Activated CD4-positive, alpha-beta T cell treated with anti-CD3 and anti-CD28 coated beads for 48 hours (primary cell): ENCODE results near the gene NAA80.
A peak's percentile ranks its signal among the peaks of the same experiment; 100 is the strongest.
"Not testable (repeated sequence)": the region's sequence is repeated elsewhere in the genome, so short reads cannot be mapped to it uniquely, and the experiment has no call there.

Source experiments
- DNase-seq: peaks from one replicate; pipeline ENCODE4 v3.0.0-alpha.2; 2020

The NAA80 gene

DNA sequence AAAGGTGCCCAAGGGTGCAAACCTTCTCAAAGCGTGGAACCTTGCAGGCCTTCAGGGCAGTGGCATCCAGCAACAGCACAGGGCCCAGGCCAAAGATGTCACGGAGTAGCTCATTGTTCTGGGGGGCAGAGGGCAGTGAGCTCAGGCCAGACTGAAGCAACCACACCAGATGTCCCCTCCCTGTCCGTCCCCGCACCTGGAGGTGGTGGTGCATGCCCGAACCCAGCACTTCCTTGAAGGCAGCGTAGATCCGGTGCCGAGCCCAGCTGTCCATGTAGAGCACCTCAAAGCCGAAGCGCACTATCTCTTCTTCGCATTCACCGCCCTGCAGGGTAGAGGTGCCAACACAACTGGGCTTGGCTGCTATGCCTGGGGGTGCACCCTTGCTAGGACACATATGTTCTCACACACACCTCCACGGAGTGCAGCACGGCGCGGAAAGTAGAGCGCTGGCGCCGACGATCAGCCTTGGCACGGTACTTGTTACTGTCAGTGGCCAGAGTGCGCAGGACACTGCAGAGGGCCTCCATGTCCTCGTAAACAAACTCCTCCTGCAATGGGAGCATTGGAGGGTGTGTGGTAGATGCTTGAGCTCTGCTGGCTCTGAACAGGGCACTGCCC lies 10.7 kb downstream of the NAA80 start:
- DNase-seq = no peak

- DNase-seq = no peak
Observed at GRCh38 chr3:50287262-50287661, 11.9 kb downstream of the NAA80 start.

- no peak for DNase-seq
Observed at GRCh38 chr3:50286322-50287227, 12.6 kb downstream of the NAA80 start.

- not testable (repeated sequence) for DNase-seq
Observed at GRCh38 chr3:50284121-50284520, 15.1 kb downstream of the NAA80 start.

- no peak for DNase-seq
Observed at GRCh38 chr3:50279255-50280016, 19.8 kb downstream of the NAA80 start.

- DNase-seq = no peak
Observed at GRCh38 chr3:50278880-50279224, 20.4 kb downstream of the NAA80 start, which contains the start of gene LSMEM2. Gene LSMEM2 (plus strand): TSS chr3:50279087. CDS start chr3:50279114, 27 bp downstream.

DNA sequence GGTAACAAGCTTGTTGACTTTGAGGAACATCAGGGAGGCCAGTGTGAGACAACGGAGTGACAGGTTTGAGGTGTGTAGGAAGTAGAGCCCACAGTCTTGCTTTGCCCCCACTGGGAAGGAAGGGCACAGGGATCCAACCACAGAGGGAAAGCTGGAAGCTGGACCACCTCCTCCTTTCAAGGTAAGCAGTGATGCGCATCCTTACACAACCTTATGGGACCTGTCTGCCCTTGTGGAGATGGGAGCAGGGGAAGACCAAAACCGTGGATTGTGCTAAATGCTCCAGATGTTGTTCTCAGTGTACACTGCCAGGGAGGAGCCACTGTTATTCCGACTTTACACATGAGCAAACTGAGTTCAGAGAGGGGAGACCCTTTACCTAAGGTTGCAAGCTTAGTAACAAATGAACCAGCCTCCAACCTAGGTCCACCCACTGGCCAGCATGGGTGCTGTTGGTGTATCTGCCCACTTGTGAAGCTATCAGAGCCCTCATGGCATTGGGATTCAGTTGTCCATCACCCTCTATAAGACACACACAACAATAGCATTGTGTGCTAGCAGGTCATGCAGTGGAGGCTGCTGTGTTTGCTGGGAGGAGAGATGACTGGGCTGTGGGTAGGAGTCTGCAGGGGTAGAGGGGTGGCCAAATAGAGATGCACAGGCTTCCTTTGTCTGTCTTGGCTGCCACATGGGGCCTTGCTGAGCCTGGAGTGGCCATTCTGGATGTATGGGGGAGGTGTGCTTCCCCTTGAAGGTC lies 20.9 kb downstream of the NAA80 start:
- no peak for DNase-seq

GRCh38 chr3:50276762-50277101 lies 22.5 kb downstream of the NAA80 start:
- no peak for DNase-seq

GRCh38 chr3:50275996-50276761 lies 23.0 kb downstream of the NAA80 start:
- peak; percentile 68 for DNase-seq

DNA sequence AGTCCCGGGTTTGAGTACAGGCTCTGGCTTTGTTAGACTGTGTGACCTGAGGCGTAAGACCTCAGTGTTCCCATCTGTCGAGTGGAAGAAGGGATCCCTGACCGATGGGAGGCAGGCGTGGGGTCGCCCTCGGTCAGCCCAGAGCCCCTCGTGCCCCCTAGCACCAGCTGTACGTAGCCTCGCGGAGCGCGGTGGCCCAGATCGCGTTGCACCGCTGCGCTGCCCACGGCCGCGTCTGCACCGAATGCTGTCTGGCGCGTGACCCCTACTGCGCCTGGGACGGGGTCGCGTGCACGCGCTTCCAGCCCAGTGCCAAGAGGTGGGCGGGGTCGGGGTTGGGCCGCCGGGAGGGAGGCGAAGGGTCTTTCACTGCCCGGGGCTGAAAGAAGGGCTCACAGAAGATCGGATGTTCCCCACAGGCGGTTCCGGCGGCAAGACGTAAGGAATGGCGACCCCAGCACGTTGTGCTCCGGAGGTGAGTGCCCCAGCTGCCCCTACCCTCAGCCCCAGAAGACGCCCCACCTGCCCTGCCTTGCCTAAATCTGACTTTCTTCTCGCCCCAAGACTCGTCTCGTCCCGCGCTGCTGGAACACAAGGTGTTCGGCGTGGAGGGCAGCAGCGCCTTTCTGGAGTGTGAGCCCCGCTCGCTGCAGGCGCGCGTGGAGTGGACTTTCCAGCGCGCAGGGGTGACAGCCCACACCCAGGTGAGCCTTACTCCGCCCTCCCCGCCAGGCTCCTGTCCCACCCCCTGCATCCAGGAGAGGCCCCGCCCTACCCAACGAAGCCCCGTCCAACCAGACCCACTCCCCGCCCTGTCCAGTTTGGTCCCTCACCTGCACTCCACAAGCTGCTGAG lies 23.8 kb downstream of the NAA80 start:
- no peak for DNase-seq

DNA sequence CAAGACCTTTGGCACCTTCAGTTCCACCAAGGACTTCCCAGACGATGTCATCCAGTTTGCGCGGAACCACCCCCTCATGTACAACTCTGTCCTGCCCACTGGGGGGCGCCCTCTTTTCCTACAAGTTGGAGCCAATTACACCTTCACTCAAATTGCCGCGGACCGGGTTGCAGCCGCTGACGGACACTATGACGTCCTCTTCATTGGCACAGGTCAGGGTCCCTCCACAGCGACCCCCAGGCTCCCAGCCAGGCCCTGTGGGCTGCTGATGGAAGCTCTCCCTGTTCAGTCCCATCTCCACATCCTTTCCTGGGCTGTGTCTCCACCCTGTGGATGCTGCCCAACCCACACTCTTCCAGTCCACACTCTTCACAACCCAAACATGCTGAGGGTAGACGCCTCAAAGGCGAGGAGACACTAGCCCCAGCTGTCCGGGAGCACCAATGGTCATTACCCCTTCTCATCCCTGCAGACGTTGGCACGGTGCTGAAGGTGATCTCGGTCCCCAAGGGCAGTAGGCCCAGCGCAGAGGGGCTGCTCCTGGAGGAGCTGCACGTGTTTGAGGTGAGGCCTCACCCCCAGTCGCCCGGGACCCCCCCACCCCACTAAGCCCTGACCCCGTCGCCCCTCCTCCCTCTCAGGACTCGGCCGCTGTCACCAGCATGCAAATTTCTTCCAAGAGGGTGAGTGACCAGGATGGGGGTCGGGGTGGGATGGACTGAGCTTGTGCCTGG lies 24.7 kb downstream of the NAA80 start:
- peak; percentile 87 for DNase-seq

DNA sequence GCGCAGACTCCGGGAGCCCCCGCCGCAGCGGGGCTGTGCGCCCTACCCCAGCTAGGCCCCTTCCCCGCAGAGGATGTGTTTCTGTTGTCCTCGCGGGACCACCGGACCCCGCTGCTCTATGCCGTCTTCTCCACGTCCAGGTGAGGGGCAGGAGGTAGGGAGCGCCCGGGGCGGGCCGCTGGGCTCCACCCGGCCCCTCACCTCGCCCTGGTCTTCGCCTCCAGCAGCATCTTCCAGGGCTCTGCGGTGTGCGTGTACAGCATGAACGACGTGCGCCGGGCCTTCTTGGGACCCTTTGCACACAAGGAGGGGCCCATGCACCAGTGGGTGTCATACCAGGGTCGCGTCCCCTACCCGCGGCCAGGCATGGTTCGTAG lies 25.5 kb downstream of the NAA80 start:
- no peak for DNase-seq

DNA sequence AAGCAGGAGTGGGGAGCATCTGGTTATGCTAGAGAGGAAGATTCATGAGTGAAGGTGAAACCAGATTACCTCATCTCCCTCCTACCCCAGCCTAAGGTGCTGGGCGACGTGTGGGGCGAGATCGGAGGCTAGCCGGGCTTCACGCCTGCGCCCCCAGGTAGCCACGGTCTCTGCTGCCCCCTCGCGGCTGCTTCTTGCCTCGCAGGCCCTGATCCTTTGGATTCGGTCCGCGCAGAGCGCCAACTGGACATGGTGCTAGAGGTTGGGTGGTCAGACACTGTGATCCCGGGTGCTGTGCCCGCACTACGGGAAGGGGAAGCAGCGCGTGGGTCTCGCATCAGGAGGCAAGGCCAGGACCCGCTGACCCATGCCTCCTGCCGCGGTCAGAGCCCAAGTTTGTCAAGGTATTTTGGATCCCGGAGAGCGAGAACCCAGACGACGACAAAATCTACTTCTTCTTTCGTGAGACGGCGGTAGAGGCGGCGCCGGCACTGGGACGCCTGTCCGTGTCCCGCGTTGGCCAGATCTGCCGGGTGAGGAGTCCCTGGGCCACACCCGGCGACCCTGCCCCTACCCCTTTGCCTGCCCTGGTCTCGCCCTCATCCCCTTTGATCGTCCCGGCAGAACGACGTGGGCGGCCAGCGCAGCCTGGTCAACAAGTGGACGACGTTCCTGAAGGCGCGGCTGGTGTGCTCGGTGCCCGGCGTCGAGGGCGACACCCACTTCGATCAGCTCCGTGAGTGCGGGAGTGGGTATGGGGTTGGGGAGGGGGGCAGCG lies 26.1 kb downstream of the NAA80 start:
- DNase-seq = peak; percentile 94

DNA sequence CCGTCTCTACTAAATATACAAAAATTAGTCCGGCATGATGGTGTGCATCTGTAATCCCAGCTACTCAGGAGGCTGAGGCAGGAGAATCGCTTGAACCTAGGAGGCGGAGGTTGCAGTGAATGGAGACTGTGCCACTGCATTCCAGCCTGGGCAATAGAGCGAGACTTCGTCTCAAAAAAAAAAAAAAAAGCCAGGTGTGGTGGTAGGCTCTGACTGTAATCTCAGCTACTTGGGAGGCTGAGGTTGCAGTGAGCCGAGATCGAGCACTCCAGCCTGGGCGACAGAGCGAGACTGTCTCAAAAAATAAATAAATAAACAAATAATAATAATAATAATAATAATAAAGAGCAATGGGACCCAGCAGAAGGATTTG lies 26.7 kb downstream of the NAA80 start:
- not testable (repeated sequence) for DNase-seq

DNA sequence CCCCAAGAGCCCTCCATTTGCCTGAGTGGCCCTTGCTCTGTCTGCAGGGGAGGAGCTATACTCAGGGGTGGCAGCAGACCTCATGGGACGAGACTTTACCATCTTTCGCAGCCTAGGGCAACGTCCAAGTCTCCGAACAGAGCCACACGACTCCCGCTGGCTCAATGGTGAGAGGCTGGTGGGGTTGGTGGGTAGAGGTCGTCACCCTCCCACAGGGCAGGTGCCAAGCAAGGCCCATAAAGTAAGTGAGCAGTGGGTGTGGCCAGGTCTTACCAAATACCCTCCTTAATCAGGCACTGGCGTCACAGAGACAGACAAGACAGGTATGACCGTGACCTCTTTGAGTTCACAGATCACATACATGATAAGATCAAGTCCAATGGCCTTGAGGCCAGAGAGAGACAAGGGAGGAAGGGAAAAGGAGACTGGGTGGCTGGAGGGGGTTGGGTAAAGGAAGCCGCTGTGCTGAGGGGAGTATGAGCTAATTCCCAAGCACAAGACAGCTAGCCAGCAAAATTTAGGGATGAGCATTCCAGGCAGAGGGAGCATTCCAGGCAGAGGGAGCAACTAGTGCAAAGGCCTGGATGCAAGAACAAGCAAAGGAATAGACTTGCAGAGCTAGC lies 27.8 kb downstream of the NAA80 start:
- DNase-seq = no peak

DNA sequence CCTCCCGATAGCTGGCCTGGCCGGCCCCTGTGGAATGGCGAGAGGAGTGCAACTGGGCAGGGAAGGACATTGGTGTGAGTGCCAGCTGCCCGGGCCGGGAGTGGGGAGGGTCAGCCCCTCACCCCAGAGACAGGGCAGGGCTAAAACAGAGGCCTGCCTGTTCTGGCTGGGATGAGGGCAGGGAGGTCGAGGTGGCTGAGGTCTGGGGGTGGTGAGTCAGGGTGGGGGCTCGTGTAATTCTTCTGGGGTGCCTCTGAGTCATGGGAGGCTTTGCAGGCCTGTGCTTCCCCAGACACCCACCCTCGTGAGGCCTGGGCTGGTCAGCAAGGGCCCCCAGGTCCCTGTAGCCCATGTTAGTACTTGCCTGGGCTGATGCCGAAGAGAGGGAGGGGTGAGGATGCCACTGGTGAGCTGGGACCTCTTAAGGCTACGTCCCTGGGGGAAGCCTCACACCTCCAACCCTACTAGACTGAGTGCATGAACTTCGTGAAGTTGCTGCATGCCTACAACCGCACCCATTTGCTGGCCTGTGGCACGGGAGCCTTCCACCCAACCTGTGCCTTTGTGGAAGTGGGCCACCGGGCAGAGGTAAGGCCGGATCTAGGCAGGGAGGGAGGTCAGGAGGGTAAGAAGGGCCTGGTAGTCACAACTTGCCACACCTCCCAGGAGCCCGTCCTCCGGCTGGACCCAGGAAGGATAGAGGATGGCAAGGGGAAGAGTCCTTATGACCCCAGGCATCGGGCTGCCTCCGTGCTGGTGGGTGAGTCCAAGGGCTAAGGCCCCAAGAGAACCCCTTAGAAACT lies 28.6 kb downstream of the NAA80 start:
- no peak for DNase-seq

GRCh38 chr3:50269977-50270413 lies 29.2 kb downstream of the NAA80 start:
- DNase-seq = no peak

- no peak for DNase-seq
Observed at GRCh38 chr3:50269460-50269859, 29.7 kb downstream of the NAA80 start.
